KMS-11 (cell line): ENCODE measurements around the gene ELP5.

ENCODE experiments used
- H2AFZ ChIP-seq: fragments of 200-600 bp; sonication (generic); 2 replicates; pipeline ENCODE4 v1.6.1; 2016; ENCODE audit warnings: antibody characterized with exemption, mixed run types, low read depth
- H3K27ac ChIP-seq: fragments of 200-600 bp; sonication (generic); 2 replicates; pipeline ENCODE4 v1.6.1; 2016; ENCODE audit warnings: mild to moderate bottlenecking, mixed run types
- H3K27me3 ChIP-seq: fragments of 200-600 bp; sonication (generic); 2 replicates; pipeline ENCODE4 v1.6.1; 2017; ENCODE audit warnings: mild to moderate bottlenecking, low read depth, mixed run types, moderate library complexity; ENCODE audit not compliant: insufficient read depth
- H3K36me3 ChIP-seq: fragments of 200-600 bp; sonication (generic); 2 replicates; pipeline ENCODE4 v1.6.1; 2017; ENCODE audit warnings: mild to moderate bottlenecking, mixed run types; ENCODE audit not compliant: insufficient read depth
- H3K4me1 ChIP-seq: fragments of 200-600 bp; sonication (generic); 2 replicates; pipeline ENCODE4 v1.6.1; 2016; ENCODE audit warnings: mild to moderate bottlenecking, low read depth, mixed run types; ENCODE audit not compliant: poor library complexity, severe bottlenecking
- H3K4me2 ChIP-seq: fragments of 200-600 bp; sonication (generic); 2 replicates; pipeline ENCODE4 v1.7.0; 2016; ENCODE audit warnings: mild to moderate bottlenecking, mixed run types
- H3K4me3 ChIP-seq: fragments of 200-600 bp; sonication (generic); IDR thresholded peaks from 2 replicates; pipeline ENCODE4 v1.6.1; 2017; ENCODE audit warnings: low read depth, low read length, mixed read lengths; ENCODE audit not compliant: insufficient read depth
- H3K79me2 ChIP-seq: fragments of 200-600 bp; sonication (generic); 2 replicates; pipeline ENCODE4 v1.6.1; 2016; ENCODE audit warnings: low read depth, mixed run types; ENCODE audit not compliant: insufficient read depth
- H3K9ac ChIP-seq: fragments of 200-600 bp; sonication (generic); 2 replicates; pipeline ENCODE4 v1.6.1; 2016; ENCODE audit warnings: mild to moderate bottlenecking, mixed run types
- H4K20me1 ChIP-seq: fragments of 200-600 bp; sonication (generic); 2 replicates; pipeline ENCODE4 v1.6.1; 2016; ENCODE audit warnings: mild to moderate bottlenecking, mixed run types; ENCODE audit not compliant: insufficient read depth
- TF ChIP-seq, protein P1 (sequence below): fragments of 200-600 bp; sonication (generic); conservative IDR thresholded peaks from 2 replicates; pipeline ENCODE4 v1.6.1; 2017; ENCODE audit warnings: low read depth, mild to moderate bottlenecking, antibody characterized with exemption, low read length, moderate library complexity, mixed read lengths

Gene ELP5

DNA sequence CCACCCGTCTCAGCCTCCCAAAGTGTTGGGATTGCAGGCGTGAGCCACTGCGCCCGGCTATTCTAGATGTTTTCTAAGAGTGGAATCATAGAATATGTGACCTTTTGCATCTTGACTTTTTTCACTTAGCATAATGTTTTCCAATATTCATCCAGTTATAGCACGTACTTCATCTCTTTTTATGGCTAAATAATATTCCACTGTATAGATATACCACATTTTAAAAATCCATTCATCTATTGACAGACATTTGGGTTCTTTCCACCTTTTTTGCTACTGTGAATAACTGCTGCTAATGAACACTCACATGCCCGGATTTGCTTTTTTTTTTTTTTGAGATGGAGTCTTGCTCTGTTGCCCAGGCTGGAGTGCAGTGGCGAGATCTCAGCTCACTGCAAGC is 52.2 kb downstream of the ELP5 start:
- Histone ChIP-seq H3K4me2 (no peak overlapping the region), H3K4me3 (no peak overlapping the region), H3K36me3 (no peaks in the 10 kb centered on the region), H2AFZ (no peak overlapping the region), H4K20me1 (no peaks in the 10 kb centered on the region), H3K27ac (no peak overlapping the region), H3K27me3 (no peaks in the 10 kb centered on the region), H3K79me2 (peaks cover under 1% of the 10 kb centered on the region; the same call in 1 of the 2 replicates), H3K9ac (no peak overlapping the region), H3K4me1 (peaks cover under 1% of the 10 kb centered on the region)
- TF ChIP-seq, protein P1, sequence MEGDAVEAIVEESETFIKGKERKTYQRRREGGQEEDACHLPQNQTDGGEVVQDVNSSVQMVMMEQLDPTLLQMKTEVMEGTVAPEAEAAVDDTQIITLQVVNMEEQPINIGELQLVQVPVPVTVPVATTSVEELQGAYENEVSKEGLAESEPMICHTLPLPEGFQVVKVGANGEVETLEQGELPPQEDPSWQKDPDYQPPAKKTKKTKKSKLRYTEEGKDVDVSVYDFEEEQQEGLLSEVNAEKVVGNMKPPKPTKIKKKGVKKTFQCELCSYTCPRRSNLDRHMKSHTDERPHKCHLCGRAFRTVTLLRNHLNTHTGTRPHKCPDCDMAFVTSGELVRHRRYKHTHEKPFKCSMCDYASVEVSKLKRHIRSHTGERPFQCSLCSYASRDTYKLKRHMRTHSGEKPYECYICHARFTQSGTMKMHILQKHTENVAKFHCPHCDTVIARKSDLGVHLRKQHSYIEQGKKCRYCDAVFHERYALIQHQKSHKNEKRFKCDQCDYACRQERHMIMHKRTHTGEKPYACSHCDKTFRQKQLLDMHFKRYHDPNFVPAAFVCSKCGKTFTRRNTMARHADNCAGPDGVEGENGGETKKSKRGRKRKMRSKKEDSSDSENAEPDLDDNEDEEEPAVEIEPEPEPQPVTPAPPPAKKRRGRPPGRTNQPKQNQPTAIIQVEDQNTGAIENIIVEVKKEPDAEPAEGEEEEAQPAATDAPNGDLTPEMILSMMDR: no peak

DNA sequence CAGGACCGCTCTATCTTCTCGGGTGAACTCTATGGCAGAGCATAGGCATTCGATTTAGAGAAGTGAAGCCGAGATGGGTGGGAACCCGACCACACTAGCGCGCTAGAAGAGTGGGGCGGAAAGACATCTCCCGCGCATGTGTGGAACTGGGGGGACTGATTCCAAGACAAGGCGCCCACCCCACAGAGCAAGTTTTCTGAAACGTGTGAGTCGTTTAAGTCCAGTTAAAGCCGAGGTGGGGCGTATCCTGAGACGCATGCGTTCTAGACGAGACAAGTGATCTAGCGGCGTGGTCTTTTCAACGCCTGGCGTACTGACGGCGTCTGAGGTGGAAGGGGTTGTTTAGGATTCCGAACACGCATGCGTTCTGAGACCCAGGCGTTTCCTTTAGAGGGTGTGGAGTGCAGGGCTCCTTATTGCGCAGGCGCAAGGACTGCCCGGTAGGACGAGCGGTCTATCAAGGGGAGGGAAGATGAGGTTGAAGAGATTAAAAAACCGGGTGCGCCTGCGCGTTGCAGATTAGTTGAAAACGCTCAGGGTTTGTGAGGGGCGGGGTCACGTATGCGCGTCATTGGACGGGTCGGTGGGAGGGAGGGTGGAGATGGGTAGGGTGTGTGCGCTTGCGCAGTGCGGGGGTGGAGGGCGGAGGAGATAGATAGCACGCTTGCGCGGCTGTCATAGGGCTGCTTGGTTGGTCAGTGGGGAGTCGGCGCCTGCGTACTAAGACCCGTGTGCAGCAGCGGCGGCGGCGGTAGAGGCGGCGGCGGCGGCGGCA is 55.1 kb downstream of the ELP5 start, which contains the start of gene EIF5A:
EIF5A (plus strand) TSS at position 718 of the 775 bp plus-strand sequence. CDS start 2,008 bp downstream, outside the sequence.
- H3K4me1 ChIP-seq: peaks cover 11% of the 10 kb centered on the region

DNA sequence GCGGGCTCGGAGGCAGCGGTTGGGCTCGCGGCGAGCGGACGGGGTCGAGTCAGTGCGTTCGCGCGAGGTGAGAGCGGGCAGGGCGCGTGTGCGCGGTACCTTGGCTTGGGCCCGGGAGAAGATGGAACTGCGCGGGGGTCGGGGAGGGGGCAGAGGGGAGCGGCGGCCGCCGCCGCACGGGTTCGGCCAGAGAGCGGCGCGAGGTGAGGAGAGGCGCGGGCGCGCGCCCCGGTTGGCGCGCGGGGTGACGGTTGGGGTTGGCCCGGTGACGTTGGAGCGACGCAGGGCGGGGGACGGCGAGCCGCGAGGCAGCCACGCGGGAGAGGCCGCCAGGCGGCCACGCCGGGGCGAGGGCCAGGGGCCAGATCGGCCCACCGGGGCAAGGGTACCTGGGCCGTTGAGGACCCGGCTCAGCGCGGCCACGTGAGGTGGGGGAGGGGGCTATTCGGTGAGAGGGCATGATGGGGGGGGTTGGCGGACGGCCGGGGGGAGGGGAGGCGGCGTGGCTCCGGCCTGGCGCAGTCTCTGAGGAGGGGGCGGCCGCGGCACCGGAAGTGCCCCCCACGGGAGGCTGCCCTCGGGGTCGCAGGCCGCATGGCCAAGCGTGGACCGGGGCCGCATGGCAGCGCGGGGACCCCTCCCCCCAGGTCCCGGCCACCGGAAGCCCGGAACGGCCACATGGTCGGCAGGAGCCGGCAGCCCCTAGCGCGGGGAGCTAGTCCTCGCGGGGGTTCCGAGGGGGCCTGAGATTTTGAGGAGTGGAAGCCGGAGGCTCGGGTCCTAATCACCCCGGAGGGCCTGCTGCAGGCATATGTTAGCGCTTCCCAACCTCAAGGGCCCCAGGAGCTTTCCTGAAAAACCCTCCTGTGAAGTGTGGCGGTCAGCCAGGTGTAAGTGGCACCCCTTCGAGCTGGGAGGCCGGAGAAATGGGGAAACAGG is 55.9 kb downstream of the ELP5 start:
- H3K4me2 ChIP-seq: no peak overlapping the region
- peaks cover 16% of the 10 kb centered on the region; the same call in 1 of the 2 replicates for H3K79me2 ChIP-seq
- H3K4me1 ChIP-seq: peaks cover 11% of the 10 kb centered on the region
- no peak overlapping the region for H3K4me3 ChIP-seq
- no peak overlapping the region for H2AFZ ChIP-seq
- TF ChIP-seq, protein P1: no peak
- no peaks in the 10 kb centered on the region for H3K36me3 ChIP-seq
- peak overlapping the region; percentile 96 for H3K27ac ChIP-seq
- H3K9ac ChIP-seq: peak overlapping the region; percentile 92
- no peaks in the 10 kb centered on the region for H4K20me1 ChIP-seq
- no peaks in the 10 kb centered on the region for H3K27me3 ChIP-seq

More for the DNA sequence above, 55.1 kb downstream of the ELP5 start, which contains the start of gene EIF5A:
- H3K36me3 ChIP-seq: no peaks in the 10 kb centered on the region
- H3K9ac ChIP-seq: peak within 1 kb of the TSS; percentile 92
- no peaks in the 10 kb centered on the region for H3K27me3 ChIP-seq
- H3K4me3 ChIP-seq: no peak within 1 kb of the TSS
- H3K4me2 ChIP-seq: no peak within 1 kb of the TSS
- peaks cover 16% of the 10 kb centered on the region; the same call in 1 of the 2 replicates for H3K79me2 ChIP-seq
- no peaks in the 10 kb centered on the region for H4K20me1 ChIP-seq
- TF ChIP-seq, protein P1: no peak
- peak within 1 kb of the TSS; percentile 96 for H3K27ac ChIP-seq
- no peak within 1 kb of the TSS; the same call in 1 of the 2 replicates for H2AFZ ChIP-seq

DNA sequence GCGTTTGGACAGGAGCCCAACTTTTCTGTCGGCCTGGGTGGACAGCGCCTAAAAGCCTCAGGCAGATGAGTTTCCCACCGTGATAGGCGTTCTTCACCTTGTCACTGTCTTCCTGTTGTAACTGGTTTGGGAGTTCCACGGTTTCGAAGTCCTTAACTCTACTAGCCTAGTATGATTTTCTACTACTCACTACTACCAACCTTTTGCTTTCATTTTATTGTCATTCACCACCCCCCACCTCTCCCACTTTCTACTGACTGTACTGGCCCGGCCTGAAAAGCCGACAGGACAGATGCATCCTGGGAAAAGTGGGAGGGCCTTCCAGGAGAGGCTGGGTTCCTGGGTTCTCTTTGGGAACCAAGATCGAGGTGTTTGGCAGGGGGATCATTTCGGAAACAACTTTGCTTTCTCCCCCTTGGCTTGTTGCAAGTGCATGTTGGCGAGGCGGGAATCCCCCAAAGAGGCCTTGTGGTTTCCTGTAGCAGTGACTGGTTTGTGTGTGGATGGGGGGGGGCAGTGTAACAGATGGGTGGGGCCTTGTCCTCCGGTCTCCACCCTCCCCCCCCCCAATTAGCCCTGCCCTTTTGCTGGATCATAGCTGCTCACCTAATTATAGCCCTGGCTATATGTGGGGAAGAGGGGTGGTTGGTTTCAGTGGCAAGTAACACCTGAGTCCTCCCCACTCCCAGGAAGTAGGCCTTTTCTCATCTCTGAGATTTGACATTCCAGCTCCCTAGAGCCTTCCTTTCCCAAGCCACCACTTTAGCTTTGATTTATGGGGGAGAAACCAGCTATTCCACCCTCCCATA is 56.8 kb downstream of the ELP5 start:
- no peak overlapping the region for H2AFZ ChIP-seq
- no peak overlapping the region for H3K4me3 ChIP-seq
- H3K36me3 ChIP-seq: no peaks in the 10 kb centered on the region
- H3K79me2 ChIP-seq: peaks cover 16% of the 10 kb centered on the region; the same call in 1 of the 2 replicates
- TF ChIP-seq, protein P1: no peak
- peak overlapping the region; percentile 33 for H3K4me2 ChIP-seq
- H3K4me1 ChIP-seq: peaks cover 11% of the 10 kb centered on the region
- no peaks in the 10 kb centered on the region for H4K20me1 ChIP-seq
- H3K9ac ChIP-seq: peak overlapping the region; percentile 92
- H3K27ac ChIP-seq: peak overlapping the region; percentile 96
- H3K27me3 ChIP-seq: no peaks in the 10 kb centered on the region
